Measurements from ENCODE around the gene SNN. TPM values are rescaled to one million over a fixed set of nuclear protein-coding genes. Genes with fewer than 3 reads are reported as not detected.

Gene SNN
- total RNA-seq, 1 donor from 2014 or later: 11.2 TPM

DNA sequence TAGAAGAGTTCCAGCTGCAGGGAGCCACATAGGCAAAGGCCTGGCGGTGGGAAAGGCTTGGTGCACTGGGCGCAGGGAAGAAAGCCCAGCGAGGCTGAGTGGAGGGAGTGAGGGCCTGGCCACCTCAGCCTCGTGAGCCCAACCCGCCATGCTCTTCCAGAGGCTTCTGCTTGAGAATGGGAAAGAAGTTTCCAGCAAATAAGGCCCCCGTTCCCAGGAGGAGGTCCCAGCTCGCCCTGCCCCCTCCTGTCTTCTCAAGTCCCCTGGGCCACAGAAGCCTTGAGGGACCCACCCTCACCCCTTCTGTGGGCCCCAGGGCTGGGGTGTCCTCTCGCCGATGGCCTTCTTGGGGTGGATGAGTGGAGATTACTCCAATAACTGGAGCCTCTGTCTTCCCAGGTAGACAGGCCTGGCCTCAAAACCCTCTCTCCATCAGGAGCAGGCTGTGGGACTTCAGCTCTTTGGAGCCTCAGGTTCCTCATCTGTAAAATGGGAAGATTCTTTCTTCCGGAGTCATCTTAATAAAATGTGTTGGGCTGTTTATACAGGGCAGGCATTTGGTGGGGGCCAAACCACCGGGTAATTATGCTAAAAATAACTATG is 933 bp upstream of the SNN start:
- DNase-seq (ENCODE audit: low read depth): no peak
- TF ChIP-seq, protein P1, sequence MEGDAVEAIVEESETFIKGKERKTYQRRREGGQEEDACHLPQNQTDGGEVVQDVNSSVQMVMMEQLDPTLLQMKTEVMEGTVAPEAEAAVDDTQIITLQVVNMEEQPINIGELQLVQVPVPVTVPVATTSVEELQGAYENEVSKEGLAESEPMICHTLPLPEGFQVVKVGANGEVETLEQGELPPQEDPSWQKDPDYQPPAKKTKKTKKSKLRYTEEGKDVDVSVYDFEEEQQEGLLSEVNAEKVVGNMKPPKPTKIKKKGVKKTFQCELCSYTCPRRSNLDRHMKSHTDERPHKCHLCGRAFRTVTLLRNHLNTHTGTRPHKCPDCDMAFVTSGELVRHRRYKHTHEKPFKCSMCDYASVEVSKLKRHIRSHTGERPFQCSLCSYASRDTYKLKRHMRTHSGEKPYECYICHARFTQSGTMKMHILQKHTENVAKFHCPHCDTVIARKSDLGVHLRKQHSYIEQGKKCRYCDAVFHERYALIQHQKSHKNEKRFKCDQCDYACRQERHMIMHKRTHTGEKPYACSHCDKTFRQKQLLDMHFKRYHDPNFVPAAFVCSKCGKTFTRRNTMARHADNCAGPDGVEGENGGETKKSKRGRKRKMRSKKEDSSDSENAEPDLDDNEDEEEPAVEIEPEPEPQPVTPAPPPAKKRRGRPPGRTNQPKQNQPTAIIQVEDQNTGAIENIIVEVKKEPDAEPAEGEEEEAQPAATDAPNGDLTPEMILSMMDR (conservative IDR thresholded peaks at IDR 0.05; ENCODE audit: low read depth, low read length): no peak
- H3K4me3 ChIP-seq (ENCODE audit: low read depth, low read length): no peak overlapping the region

DNA sequence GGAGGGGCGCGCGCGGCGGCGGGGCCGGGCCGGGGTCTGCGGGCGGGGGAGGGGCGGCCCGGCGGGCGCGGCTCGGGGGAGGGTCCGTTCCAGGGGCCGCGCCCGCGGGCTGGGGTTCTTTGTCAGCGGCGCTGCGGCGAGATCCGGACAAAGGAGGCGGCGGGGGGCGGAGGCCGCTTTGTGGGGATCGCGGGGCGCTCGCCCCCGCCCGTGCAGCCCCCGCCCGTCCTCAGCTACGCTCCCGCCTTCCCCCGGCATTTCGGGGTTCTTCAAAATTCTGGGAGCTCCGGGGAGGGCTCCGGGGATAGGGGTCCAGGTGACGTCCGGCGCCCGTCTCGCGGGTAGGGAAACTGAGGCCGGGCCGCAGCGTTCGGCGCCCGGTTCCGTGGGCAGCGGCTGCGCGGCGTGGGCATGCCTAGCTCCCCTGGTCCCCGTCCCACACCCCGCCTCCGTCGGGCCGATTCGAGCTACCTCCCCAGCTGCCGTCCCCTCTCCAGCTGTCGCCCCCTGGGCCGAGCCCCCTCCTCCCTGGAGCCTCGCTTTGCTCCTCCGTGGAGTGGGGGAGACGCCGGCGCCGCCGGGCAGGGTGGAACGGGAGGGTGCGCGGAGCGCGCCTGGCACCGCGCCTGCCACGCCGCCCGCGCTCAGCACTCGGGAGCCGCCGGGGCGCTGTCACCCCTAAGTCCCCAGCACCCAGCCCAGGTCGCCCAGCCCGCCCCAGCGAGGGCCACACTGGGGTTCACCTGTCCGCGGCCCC is 546 bp downstream of the SNN start:
- H3K4me3 ChIP-seq (ENCODE audit: low read depth, low read length): peak overlapping the region; percentile 69
- TF ChIP-seq, protein P1 (conservative IDR thresholded peaks at IDR 0.05; ENCODE audit: low read depth, low read length): no peak
- DNase-seq (ENCODE audit: low read depth): no peak

DNA sequence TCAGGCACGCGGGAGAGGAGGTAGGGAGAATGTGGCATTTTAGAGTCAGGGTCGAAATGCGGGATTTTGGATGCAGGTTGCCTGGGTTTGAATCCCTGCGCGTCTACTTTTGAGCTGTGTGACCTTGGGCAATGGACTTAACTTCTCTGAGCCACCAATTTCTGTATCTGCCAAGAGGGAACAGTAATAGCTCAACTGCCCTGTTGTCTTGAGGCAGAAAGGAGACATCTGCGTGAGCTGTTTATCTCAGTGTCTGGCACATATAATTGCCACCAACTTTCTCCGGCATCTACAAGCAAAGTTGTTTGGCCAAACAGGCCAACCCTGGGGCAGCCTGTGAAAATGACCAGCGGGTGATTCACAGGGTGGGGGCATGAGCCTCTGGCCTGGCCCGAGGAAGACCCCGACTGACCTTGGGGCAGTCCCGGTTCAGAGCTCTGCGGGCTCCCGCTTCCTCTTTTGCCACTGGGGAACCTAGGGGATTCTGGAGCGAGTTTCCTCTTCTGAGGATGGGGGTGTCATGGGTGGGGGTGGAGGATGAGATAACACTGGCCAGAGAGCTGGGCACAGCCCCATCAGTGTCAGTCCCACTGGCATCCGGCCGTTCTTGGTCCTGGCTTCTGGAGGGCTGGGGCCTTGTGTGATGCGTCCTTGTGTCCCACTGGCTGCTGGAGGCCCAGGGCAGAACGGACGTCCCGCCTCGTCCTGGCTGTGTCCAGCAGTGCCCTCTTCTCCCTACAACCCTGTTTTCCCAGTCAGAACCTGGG is 1.3 kb downstream of the SNN start:
- TF ChIP-seq, protein P1 (conservative IDR thresholded peaks at IDR 0.05; ENCODE audit: low read depth, low read length): no peak
- H3K4me3 ChIP-seq (ENCODE audit: low read depth, low read length): peak overlapping the region; percentile 69
- DNase-seq (ENCODE audit: low read depth): no peak

DNA sequence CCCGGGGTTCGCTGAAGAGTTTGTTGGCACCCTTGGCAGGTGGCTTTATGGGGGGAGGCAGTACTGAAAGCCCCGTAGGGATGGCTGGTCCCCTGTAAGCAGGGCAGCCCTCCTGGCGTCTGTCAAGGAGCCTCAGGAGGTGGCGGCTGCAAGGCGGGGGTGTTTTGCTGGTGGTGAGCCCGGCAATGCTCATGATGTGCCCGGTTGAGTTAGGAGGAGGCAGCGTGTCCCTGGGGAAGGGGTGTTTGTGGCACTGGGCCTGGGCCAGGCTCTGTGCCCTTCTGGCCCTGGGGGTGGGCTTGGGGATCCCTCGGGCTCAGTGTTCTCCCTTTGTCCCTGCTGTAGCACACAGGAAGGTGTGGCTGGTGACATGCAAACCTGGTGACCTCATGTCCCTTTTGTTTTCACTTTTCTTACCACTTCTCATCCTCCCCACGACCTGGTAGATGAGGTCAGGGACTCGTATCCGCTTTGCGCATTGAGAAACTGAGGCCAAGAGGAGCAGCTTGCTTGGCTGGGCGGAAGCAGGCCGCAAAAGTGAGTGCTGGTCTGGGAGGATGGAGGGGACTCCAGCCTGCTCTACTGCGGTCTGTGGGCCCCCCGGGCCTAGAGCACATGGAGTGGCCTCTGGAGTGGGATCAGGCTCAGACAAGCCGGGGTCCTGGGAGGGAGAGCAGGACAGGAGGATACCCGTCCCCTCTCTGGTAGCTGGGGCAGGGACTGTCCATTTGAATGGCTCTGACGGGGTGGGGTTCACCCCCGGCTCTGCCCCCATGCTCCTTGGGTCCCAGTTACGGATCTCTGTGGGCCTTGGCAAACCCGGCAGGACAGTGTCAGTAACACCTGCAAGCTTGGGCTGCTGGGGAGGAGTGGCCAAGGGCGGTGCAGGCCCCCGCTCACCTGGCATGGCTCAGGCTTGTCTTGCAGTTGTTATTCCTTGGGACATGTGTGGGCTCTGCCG is 2.2 kb downstream of the SNN start:
- TF ChIP-seq, protein P1 (conservative IDR thresholded peaks at IDR 0.05; ENCODE audit: low read depth, low read length): no peak
- H3K4me3 ChIP-seq (ENCODE audit: low read depth, low read length): no peak overlapping the region

DNA sequence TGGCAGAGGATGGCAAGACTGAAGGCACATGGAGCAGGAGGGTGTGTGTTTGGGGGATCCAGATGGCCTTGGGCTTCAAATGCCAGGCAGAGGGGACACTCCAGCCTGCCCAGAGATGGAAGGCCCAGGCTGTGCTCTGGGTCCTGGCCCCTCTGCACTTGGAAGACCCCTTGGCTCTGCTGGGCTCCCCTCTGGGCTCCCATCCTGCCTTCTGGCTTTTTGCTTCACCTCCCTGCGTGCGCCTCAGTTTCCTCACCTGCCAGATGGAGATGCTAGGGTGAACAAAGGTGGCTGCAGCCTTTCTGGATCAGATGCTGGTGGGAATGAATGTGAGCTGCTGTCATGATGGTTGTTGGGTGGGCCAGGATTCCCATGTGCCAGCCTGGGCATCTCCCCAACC is 3.0 kb downstream of the SNN start:
- no peak overlapping the region for H3K4me3 ChIP-seq (ENCODE audit: low read depth, low read length)
- TF ChIP-seq, protein P1 (conservative IDR thresholded peaks at IDR 0.05; ENCODE audit: low read depth, low read length): no peak
- DNase-seq (ENCODE audit: low read depth): no peak

More for the DNA sequence above, 2.2 kb downstream of the SNN start:
- no peak for DNase-seq (ENCODE audit: low read depth)

DNA sequence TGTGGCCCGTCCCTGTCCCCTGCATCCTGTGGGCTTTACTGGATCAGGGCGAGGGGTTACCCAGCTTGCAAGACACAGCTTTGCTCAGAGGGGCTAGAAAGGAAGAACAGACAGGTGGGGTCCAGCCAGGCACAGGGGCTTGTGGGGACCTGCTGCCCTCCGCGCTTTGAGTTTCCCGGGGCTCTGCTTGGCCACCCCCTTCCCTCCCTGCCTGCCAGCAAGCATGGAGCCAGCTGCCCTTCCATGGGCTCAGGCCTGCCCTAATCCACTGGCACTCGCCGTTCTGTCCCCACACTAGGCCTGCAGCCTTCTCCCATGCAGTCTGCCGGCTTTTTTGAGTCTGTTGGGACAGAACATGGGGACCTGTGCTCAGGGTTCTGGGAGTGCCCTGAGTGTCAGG is 3.4 kb downstream of the SNN start:
- no peak overlapping the region for H3K4me3 ChIP-seq (ENCODE audit: low read depth, low read length)
- no peak for DNase-seq (ENCODE audit: low read depth)
- TF ChIP-seq, protein P1 (conservative IDR thresholded peaks at IDR 0.05; ENCODE audit: low read depth, low read length): no peak

Data from epithelial cell of proximal tubule (primary cell).